Colonic mucosa (tissue), 4 donors: ENCODE data around the gene FAM98C. TPM values are rescaled to one million over a fixed set of nuclear protein-coding genes. Genes with fewer than 3 reads are reported as not detected.

Source experiments
- DNase-seq: peaks from one replicate; pipeline ENCODE4 v3.0.0-alpha.2; 2020
- H3K27ac ChIP-seq: fragments of 200-600 bp; one replicate; pipeline ENCODE4 v1.8.0; 2021
- H3K27me3 ChIP-seq: fragments of 200-600 bp; one replicate; pipeline ENCODE4 v1.8.0; 2021
- H3K36me3 ChIP-seq: fragments of 200-600 bp; one replicate; pipeline ENCODE4 v1.8.0; 2021
- H3K4me1 ChIP-seq: fragments of 200-600 bp; one replicate; pipeline ENCODE4 v1.8.0; 2021; ENCODE audit warnings: mild to moderate bottlenecking
- H3K4me3 ChIP-seq: fragments of 200-600 bp; one replicate; pipeline ENCODE4 v1.8.0; 2021
- H3K9ac ChIP-seq, 2 donors: one replicate each; pipeline ENCODE4 v1.7.0; 2013; ENCODE audit warnings: control low read depth in 2 of 2, low read depth in 2 of 2, low read length in 2 of 2
- H3K9me3 ChIP-seq: fragments of 200-600 bp; one replicate; pipeline ENCODE4 v1.8.0; 2021
- CTCF ChIP-seq: fragments of 200-600 bp; IDR thresholded peaks from one replicate; pipeline ENCODE4 v1.8.0; 2022; ENCODE audit warnings: antibody characterized with exemption, mild to moderate bottlenecking
- intact Hi-C: fragments of 100-400 bp; cut with DNase I; formaldehyde crosslinking; loops from one replicate; pipeline ENCODE4 v1.14.1; 2022
- total RNA-seq, 2 donors: library from RNA; stranded (reverse); fragmentation: NEBNext Ultra II Directional in 1 of 2; extraction: Animal tissue kit (Norgen Biotek cat#: 25700) in 1 of 2; gene quantifications; one replicate each; pipeline ENCODE4 v1.2.1, GENCODE V29; 2021
- donor health status: healthy.
- donor health status: DM: no; HTN: no; CAD: no.
- donor health status: DM: no; HTN: no; CAD: no.

FAM98C gene
- total RNA-seq, 2 donors from 2014 or later, result 31.4 to 35.4 TPM

- no peak overlapping the region for H3K9ac ChIP-seq
- H3K27ac ChIP-seq, result no peak overlapping the region
- H3K4me1 ChIP-seq, result peaks cover 14% of the 10 kb centered on the region
- peaks cover 17% of the 10 kb centered on the region for H3K27me3 ChIP-seq
- intact Hi-C loops, result no loop called here
- no peak overlapping the region for H3K4me3 ChIP-seq
- DNase-seq, result no peak
- H3K9me3 ChIP-seq, result no peaks in the 10 kb centered on the region
- TF ChIP-seq CTCF, result no peak
- H3K36me3 ChIP-seq, result peaks cover 18% of the 10 kb centered on the region
These were observed 17.7 kb upstream of the FAM98C start for GRCh38 chr19:38385057-38385803.

- no peak for DNase-seq
- Histone ChIP-seq H3K4me1 (peaks cover 14% of the 10 kb centered on the region), H3K27me3 (peaks cover 17% of the 10 kb centered on the region), H3K4me3 (no peak overlapping the region), H3K36me3 (peaks cover 15% of the 10 kb centered on the region), H3K9ac (no peak overlapping the region), H3K27ac (no peak overlapping the region), H3K9me3 (no peaks in the 10 kb centered on the region)
- TF ChIP-seq CTCF, result no peak
- intact Hi-C loops, result no loop called here
These were observed 17.1 kb upstream of the FAM98C start for GRCh38 chr19:38385804-38386257.

GRCh38 chr19:38386300-38386970 is 16.5 kb upstream of the FAM98C start:
- no peak for TF ChIP-seq CTCF
- no peak overlapping the region for H3K27ac ChIP-seq
- H3K4me1 ChIP-seq, result peaks cover 14% of the 10 kb centered on the region
- no peak for DNase-seq
- H3K9me3 ChIP-seq, result no peaks in the 10 kb centered on the region
- H3K9ac ChIP-seq, result no peak overlapping the region
- H3K27me3 ChIP-seq, result peaks cover 17% of the 10 kb centered on the region
- intact Hi-C loops, result no loop called here
- H3K4me3 ChIP-seq, result no peak overlapping the region
- H3K36me3 ChIP-seq, result peaks cover 10% of the 10 kb centered on the region

- intact Hi-C loops, result no loop called here
- Histone ChIP-seq H3K9me3 (no peaks in the 10 kb centered on the region), H3K4me3 (peak overlapping the region; percentile 44), H3K4me1 (peaks cover 14% of the 10 kb centered on the region), H3K27ac (peak overlapping the region; percentile 37), H3K9ac (peak overlapping the region in 1 of 2 donors; percentile 40), H3K36me3 (peaks cover 4% of the 10 kb centered on the region), H3K27me3 (peaks cover 17% of the 10 kb centered on the region)
- no peak for TF ChIP-seq CTCF
- DNase-seq, result peak; percentile 27
These were observed 15.8 kb upstream of the FAM98C start for GRCh38 chr19:38386971-38387549.

- TF ChIP-seq CTCF, result no peak
- intact Hi-C loops, result no loop called here
- Histone ChIP-seq H3K4me3 (peak within 1 kb of the TSS; percentile 44), H3K27me3 (peaks cover 17% of the 10 kb centered on the region), H3K9me3 (no peaks in the 10 kb centered on the region), H3K36me3 (no peaks in the 10 kb centered on the region), H3K27ac (peak within 1 kb of the TSS; percentile 37), H3K4me1 (peaks cover 14% of the 10 kb centered on the region), H3K9ac (peak within 1 kb of the TSS; percentile 40 to 47)
- DNase-seq, result peak; percentile 88
These were observed 15.1 kb upstream of the FAM98C start, which contains the start of gene GGN for GRCh38 chr19:38387550-38388348. TSS of gene GGN (minus strand) at chr19:38388034. CDS start at chr19:38387261, 773 bp downstream.
